ENCODE data around the gene RASAL2.
"Not testable (repeated sequence)": the region's sequence is repeated elsewhere in the genome, so short reads cannot be mapped to it uniquely, and the experiment has no call there.

RASAL2 gene

GRCh38 chr1:178501705-178502329 lies 407.9 kb downstream of the RASAL2 start:
- H3K4me3 ChIP-seq (ENCODE audit: low read depth, low read length), result no peak overlapping the region
- TF ChIP-seq CTCF (IDR thresholded peaks at IDR 0.05; ENCODE audit: control insufficient read depth, extremely low read depth, insufficient read depth), result peak; percentile 74
- peak; percentile 18 for DNase-seq (ENCODE audit: low read depth)

GRCh38 chr1:178502330-178502714 lies 408.4 kb downstream of the RASAL2 start:
- TF ChIP-seq CTCF (IDR thresholded peaks at IDR 0.05; ENCODE audit: control insufficient read depth, extremely low read depth, insufficient read depth), result no peak
- DNase-seq (ENCODE audit: low read depth), result no peak
- H3K4me3 ChIP-seq (ENCODE audit: low read depth, low read length), result no peak overlapping the region

GRCh38 chr1:178502856-178503255 lies 409.0 kb downstream of the RASAL2 start:
- no peak for DNase-seq (ENCODE audit: low read depth)
- no peak overlapping the region for H3K4me3 ChIP-seq (ENCODE audit: low read depth, low read length)
- no peak for TF ChIP-seq CTCF (IDR thresholded peaks at IDR 0.05; ENCODE audit: control insufficient read depth, extremely low read depth, insufficient read depth)

- not testable (repeated sequence) for H3K4me3 ChIP-seq (ENCODE audit: low read depth, low read length); DNase-seq (ENCODE audit: low read depth)
Measured at GRCh38 chr1:178503316-178503715, 409.4 kb downstream of the RASAL2 start.

- DNase-seq (ENCODE audit: low read depth), result no peak
Measured at GRCh38 chr1:178503849-178504248, 409.9 kb downstream of the RASAL2 start.

GRCh38 chr1:178504286-178504685 lies 410.4 kb downstream of the RASAL2 start:
- no peak for DNase-seq (ENCODE audit: low read depth)
- no peak for TF ChIP-seq CTCF (IDR thresholded peaks at IDR 0.05; ENCODE audit: control insufficient read depth, extremely low read depth, insufficient read depth)

More at GRCh38 chr1:178503849-178504248, 409.9 kb downstream of the RASAL2 start:
- no peak for TF ChIP-seq CTCF (IDR thresholded peaks at IDR 0.05; ENCODE audit: control insufficient read depth, extremely low read depth, insufficient read depth)
- H3K4me3 ChIP-seq (ENCODE audit: low read depth, low read length), result no peak overlapping the region

GRCh38 chr1:178506177-178506576 lies 412.3 kb downstream of the RASAL2 start:
- no peak overlapping the region for H3K4me3 ChIP-seq (ENCODE audit: low read depth, low read length)
- TF ChIP-seq CTCF (IDR thresholded peaks at IDR 0.05; ENCODE audit: control insufficient read depth, extremely low read depth, insufficient read depth), result no peak
- no peak for DNase-seq (ENCODE audit: low read depth)

More at GRCh38 chr1:178504286-178504685, 410.4 kb downstream of the RASAL2 start:
- H3K4me3 ChIP-seq (ENCODE audit: low read depth, low read length), result no peak overlapping the region

Data from LNCaP clone FGC (cell line).